Right lobe of liver (tissue), 6 donors: ENCODE data around the gene SORL1. TPM values are rescaled to one million over a fixed set of nuclear protein-coding genes. Genes with fewer than 3 reads are reported as not detected.

Experiments used
- ATAC-seq, 4 donors: fragments of 200-7000 bp; cut with Tn5 transposase; one replicate each; pipeline ENCODE4 v1.9.1; 2020; ENCODE audit warnings: mild to moderate bottlenecking in 4 of 4, moderate library complexity in 4 of 4
- DNase-seq, 3 donors: peaks; one replicate each; pipeline ENCODE4 v3.0.0-alpha.2; 2020
- H3K27ac ChIP-seq, 3 donors: fragments of 200-600 bp; one replicate each; pipeline ENCODE4 v1.8.0; 2022
- H3K27me3 ChIP-seq, 2 donors: fragments of 200-600 bp; one replicate each; pipeline ENCODE4 v1.8.0; 2022
- H3K36me3 ChIP-seq, 4 donors: fragments of 200-600 bp; sonication (generic) in 1 of 4; one replicate each; pipeline versions ENCODE4 v1.5.1 to v1.8.0; 2017 to 2022; ENCODE audit warnings: control low read depth in 1 of 4
- H3K4me1 ChIP-seq, 4 donors: fragments of 200-600 bp; sonication (generic) in 1 of 4; one replicate each; pipeline versions ENCODE4 v1.5.1 to v1.8.0; 2017 to 2022; ENCODE audit warnings: control low read depth in 1 of 4
- H3K4me3 ChIP-seq, 3 donors: fragments of 200-600 bp; one replicate each; pipeline ENCODE4 v1.8.0; 2022
- H3K9me3 ChIP-seq, 4 donors: fragments of 200-600 bp; sonication (generic) in 1 of 4; one replicate each; pipeline versions ENCODE4 v1.5.1 to v1.8.0; 2017 to 2022; ENCODE audit warnings: control low read depth in 1 of 4
- CTCF ChIP-seq, 4 donors: fragments of 200-600 bp in 3 of 4; fragments of 450-650 bp in 1 of 4; IDR thresholded peaks; one replicate each; pipeline versions ENCODE4 v1.5.1 to v1.8.0; 2016 to 2022; ENCODE audit warnings: antibody characterized with exemption in 4 of 4, mild to moderate bottlenecking in 2 of 4
- POLR2A ChIP-seq: fragments of 450-650 bp; IDR thresholded peaks from one replicate; pipeline ENCODE4 v1.6.1; 2017; ENCODE audit warnings: antibody characterized with exemption, mild to moderate bottlenecking
- WGBS: methylation state at CpG from one replicate; pipeline ENCODE4 v1.1.6; 2018; ENCODE audit warnings: low coverage, low lambda C conversion rate; ENCODE audit not compliant: insufficient coverage; ENCODE audit errors: missing lambda C conversion rate; 5-methylcytosine and 5-hydroxymethylcytosine counted together
- intact Hi-C, 2 donors: fragments of 100-400 bp; cut with DNase I; formaldehyde crosslinking; loops; one replicate each; pipeline versions ENCODE4 v1.11.2 to v1.14.1; 2022
- total RNA-seq, 6 experiments: library from RNA; depleted of rRNA in 2 of 6; stranded (reverse); fragments of >200 nt in 2 of 6; fragmentation: NEBNext Ultra II Directional in 3 of 6; extraction: Animal tissue kit (Norgen Biotek cat#: 25700) in 3 of 6; gene quantifications; one replicate each; pipeline versions ENCODE4 v1.1.0 to v1.2.4, GENCODE V29; 2016 to 2023
- donor health status: DM: no; HTN: yes; CAD: no.
- donor health status: DM: no; HTN: no; CAD: no.
- donor health status: DM: no; HTN: no; CAD: no.
- donor health status: DM: no; HTN: yes; CAD: no.
- donor health status: DM: no; HTN: yes; CAD: no.

SORL1 gene
- total RNA-seq, 6 experiments from 2014 or later: 45.2 to 137 (median 73.8) TPM

- 61% methylated on average over 4 of the region's 4 CpGs for WGBS
- no peaks in the 10 kb centered on the region for H3K36me3 ChIP-seq
- ATAC-seq: peak; percentile 33 to 50 (median 38)
- no peak for TF ChIP-seq POLR2A
- TF ChIP-seq CTCF (IDR thresholded peaks at IDR 0.05): no peak
- peaks cover 0 to 12% (median 0%) of the 10 kb centered on the region in 4 donors for H3K4me1 ChIP-seq
- no peaks in the 10 kb centered on the region for H3K9me3 ChIP-seq
- no peaks in the 10 kb centered on the region for H3K27me3 ChIP-seq
- H3K27ac ChIP-seq: no peak overlapping the region
- intact Hi-C loops: no loop called here
- no peak overlapping the region for H3K4me3 ChIP-seq
- no peak for DNase-seq
These were observed 14.4 kb upstream of the SORL1 start for GRCh38 chr11:121437686-121438078.

- ATAC-seq (no peak), DNase-seq (no peak)
- no peak for TF ChIP-seq CTCF (IDR thresholded peaks at IDR 0.05)
- no peak for TF ChIP-seq POLR2A
- Histone ChIP-seq H3K27ac (no peak overlapping the region), H3K4me1 (peaks cover 0 to 12% (median 0%) of the 10 kb centered on the region in 4 donors), H3K27me3 (no peaks in the 10 kb centered on the region), H3K9me3 (no peaks in the 10 kb centered on the region), H3K36me3 (no peaks in the 10 kb centered on the region), H3K4me3 (no peak overlapping the region)
- intact Hi-C loops: no loop called here
- WGBS: 90% methylated on average over 4 of the region's 4 CpGs
These were observed 12.8 kb upstream of the SORL1 start for GRCh38 chr11:121439337-121439736.

DNA sequence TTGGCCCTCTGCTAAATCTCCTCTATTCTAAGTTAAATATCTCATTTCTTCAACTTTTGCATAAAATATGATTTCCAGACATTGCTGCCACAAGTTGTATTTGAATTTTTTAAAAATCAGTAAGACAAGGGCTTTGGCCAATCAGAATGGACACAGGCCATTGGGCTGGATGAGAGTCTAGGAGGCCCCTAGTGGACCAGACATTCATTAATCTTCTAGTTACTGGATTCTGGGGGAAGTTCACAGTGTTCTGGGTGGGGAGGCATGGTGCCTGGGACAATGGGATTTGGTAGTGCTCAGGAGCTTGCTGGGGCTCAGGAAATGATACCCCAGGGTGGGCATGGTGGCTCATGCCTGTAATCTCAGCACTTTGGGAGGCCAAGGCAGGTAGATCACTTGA, 12.4 kb upstream of the SORL1 start:
- Histone ChIP-seq H3K4me3 (no peak overlapping the region), H3K9me3 (no peaks in the 10 kb centered on the region), H3K36me3 (no peaks in the 10 kb centered on the region), H3K27ac (no peak overlapping the region), H3K27me3 (no peaks in the 10 kb centered on the region), H3K4me1 (peaks cover 0 to 12% (median 0%) of the 10 kb centered on the region in 4 donors)
- TF ChIP-seq CTCF (IDR thresholded peaks at IDR 0.05) (no peak), POLR2A (no peak)
- ATAC-seq (no peak), DNase-seq (no peak)
- intact Hi-C loops: loop anchor here in 1 of 2 donors (10.0 kb wide), 1 partner anchor 115 kb away; no protein-coding TSS in a partner anchor

GRCh38 chr11:121441521-121441920, 10.6 kb upstream of the SORL1 start:
- Histone ChIP-seq H3K36me3 (no peaks in the 10 kb centered on the region), H3K4me1 (peaks cover 0 to 18% (median 0%) of the 10 kb centered on the region in 4 donors), H3K4me3 (no peak overlapping the region), H3K9me3 (no peaks in the 10 kb centered on the region), H3K27me3 (no peaks in the 10 kb centered on the region), H3K27ac (no peak overlapping the region)
- TF ChIP-seq POLR2A: no peak
- no peak for TF ChIP-seq CTCF (IDR thresholded peaks at IDR 0.05)
- 88% methylated on average over 1 of the region's 2 CpGs for WGBS
- intact Hi-C loops: loop anchor here in 1 of 2 donors (10.0 kb wide), 1 partner anchor 117 kb away; no protein-coding TSS in a partner anchor
- no peak for DNase-seq
- no peak for ATAC-seq
